G401.6 (cell line): ENCODE data around the gene SOCS1.

Source experiments
- FAIRE-seq: peaks from 2 replicates; lab custom pipeline; 2012; peaks lifted over from hg19 to GRCh38; lab: Jason Lieb, UNC

SOCS1 gene

GRCh38 chr16:11242658-11243057 is 13.3 kb downstream of the SOCS1 start:
- no peak for FAIRE-seq

DNA sequence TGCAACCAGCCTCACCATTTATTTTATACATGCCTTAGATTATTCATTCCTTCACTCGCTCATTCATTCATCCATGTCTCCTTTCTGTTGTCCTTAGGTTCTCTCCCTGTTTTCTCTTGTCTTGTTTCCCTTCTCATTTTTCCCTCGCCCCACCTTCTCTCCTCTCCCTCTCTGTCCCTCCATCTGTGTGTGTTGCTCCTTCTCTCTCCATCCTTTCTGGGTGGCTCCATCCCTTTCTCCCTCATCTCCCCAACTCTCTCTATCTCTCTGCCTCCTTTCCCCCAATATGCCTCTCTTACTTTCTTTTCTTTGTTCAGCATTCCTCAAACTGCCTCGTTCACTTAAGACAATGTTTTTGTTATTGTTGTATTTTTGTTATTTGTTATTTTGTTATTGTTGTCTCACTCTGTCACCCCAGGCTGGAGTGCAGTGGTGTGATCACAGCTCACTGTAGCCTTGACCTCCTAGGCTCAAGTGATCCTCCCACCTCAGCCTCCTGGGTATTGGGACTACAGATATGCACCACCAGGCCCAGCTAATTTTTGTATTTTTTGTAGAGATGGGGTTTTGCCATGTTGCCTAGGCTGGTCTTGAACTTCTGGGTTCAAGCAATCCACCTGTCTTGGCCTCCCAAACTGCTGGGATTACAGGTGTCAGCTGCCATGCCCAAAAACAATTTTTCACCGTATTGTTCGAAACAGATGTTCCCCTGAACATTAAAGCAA is 14.4 kb downstream of the SOCS1 start:
- no peak for FAIRE-seq

DNA sequence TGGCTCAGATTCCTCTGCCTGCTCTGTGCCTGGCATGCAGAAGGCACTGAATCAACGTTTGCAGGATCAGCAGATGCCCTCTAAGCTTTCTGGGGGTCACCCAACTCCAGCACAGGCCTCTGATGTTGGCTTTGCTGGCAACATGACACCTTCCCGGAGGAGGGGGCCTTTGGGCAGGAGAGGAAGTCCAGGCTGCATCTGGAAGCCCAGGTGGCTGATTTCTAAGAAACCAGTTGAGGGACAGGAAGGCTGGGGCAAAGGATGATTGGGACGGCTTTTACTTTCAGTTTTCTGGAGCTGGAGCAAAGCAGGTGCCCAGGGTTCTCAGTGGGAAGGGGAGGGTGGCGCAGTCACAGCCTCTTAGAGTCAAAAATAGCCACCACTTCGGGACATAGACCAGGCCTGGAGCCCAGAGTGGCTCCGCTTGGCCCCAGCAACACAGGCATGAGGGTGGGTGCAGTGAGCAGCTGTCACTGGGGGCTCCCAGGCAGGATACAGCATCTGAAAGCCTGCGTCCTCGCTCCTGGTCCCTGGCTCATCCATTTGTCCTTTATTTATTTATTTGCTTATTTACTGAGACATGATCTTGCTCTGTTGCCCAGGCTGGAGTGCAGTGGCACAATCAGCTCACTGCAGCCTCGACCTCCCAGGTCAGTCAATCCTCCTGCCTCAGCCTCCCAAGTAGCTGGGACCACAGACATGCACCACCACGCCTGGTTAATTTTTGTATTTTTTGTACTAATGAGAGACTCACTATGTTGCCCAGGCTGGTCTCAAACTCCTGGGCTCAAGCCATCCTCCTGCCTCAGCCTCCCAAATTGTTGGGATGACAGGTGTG is 15.1 kb downstream of the SOCS1 start:
- no peak for FAIRE-seq

GRCh38 chr16:11239644-11240632 is 16.1 kb downstream of the SOCS1 start:
- FAIRE-seq: no peak

GRCh38 chr16:11238272-11239202 is 17.5 kb downstream of the SOCS1 start:
- FAIRE-seq: no peak

GRCh38 chr16:11236461-11237254 is 19.3 kb downstream of the SOCS1 start:
- FAIRE-seq: no peak

DNA sequence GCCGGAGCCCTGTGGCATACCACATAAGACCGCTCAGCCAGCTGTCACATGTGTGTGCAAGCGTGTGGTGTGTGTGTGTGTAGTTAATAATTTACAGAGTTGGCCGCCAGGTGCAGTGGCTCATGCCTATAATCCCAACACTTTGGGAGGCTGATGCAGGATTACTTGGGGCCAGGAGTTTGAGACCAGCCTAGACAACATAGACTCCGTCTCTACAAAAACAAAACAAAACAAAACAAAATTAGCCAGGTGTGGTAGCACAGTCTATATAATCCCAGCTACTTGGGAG is 20.4 kb downstream of the SOCS1 start:
- FAIRE-seq: no peak

GRCh38 chr16:11234884-11235702 is 20.9 kb downstream of the SOCS1 start:
- FAIRE-seq: no peak

DNA sequence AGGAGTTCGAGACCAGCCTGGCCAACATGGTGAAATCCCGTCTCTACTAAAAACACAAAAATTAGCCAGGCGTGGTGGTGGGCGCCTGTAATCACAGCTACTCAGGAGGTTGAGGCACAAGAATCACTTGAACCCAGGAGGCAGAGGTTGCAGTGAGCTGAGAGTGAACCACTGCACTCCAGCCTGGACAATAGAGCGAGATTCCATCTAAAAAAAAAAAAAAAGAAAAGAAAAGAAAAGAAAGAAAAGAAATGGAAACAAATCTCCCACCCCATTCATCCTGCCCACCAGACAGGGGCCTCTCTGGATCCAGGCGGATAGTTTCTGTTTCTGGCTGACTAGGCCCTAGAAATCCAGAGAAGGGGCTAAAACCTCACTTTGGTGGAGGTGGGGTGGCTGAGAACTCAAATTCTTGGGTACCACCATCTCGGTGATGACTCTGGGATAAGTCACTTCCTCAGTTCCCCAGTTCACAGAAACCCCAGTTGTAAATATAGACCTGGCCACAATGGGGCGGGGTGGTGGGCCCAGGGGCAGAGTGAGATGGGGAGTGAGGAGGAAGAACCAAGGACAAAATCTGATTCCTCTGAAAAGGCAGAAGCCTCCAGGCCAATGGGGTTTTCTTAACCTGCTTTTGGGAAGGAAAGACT is 22.2 kb downstream of the SOCS1 start:
- no peak for FAIRE-seq

DNA sequence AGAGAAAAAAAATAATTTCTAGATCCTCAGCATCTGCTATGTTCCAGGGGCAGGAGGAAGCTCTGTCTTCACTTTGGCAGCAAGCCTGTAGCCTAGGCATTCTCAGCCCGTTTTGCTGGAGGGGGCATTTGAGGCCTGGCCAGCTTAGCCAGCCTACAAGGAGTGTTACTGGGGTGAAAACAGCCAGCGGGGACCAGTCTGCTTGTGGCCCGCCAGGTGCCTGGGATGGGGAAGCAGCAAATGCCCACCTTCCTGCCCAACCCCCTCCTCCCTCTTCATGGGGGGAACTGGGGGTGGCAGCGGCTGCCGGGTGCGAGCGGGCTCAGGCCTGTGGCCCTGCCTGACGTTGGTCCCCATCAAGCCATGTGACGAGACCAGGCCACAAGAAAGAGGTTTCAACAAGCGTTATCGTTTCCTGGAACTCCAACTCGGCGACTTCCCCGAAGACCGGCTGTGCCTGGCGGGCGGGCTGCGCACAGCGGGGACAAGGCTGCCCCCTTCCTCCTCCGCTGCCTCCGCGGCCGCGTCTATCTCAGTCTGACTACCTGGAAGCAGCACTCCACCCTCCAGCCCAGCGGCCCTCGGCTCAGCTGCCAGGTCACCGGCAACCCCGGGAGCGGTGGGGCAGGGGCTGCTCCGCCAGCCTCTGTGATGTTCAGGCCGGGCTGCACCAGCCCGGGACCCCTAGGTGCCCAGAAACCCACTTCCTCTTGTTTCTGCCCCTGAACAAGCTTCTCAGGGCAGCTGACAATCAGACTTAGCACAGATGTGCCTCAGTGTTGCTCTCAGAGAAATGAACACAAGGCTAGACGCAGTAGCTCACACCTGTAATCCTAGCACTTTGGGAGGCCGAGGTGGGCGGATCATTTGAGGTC is 22.9 kb downstream of the SOCS1 start:
- FAIRE-seq: no peak

GRCh38 chr16:11232302-11232851 is 23.6 kb downstream of the SOCS1 start:
- no peak for FAIRE-seq

DNA sequence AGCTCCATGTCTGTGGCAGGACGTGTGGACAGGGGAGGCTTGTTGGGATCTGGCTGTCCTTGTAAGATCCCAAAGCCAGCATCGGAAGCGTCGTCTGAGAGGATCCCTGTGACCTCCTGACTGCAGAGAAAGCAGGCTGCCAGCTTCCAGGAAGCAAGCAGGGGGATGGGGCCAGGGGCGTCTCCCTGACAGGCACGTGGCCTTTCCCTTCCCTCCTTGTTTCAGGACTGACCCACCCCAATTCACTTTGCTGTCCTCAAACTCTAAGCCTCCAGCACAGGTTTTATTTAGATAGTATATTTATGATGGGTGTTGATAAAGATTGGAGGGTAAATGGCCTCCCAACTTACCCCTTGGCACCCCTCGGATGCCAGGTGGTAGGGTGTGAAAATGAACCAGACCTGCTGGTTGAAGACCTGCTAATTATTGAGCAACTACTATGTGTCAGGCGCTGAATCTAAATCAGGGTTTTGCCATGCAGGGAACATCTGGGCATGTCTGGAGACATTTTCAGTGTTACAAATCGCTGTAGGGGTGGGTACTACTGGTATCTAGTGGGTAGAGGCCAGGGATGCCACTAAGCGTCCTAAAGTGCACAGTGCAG is 24.5 kb downstream of the SOCS1 start:
- no peak for FAIRE-seq

GRCh38 chr16:11229906-11230305 is 26.1 kb downstream of the SOCS1 start:
- no peak for FAIRE-seq

DNA sequence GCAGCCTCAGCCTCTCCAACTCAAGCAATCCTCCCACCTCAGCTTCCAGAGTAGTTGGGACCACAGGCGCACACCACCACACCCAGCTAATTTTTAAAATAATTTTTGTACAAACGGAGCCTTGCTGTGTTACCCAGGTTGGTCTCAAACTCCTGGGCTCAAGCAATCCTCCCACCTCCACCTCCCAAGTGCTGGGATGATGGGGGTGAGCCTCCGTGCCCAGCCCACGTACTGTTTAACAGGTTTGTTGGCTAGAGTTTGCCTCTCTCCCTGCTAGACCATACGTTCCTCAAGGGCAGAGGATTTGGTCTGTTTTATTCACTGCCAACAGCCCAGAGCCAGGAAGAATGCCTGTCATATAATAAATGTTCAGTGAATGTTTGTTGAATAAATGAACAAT is 26.6 kb downstream of the SOCS1 start:
- FAIRE-seq: no peak

GRCh38 chr16:11225677-11226549 is 30.1 kb downstream of the SOCS1 start:
- FAIRE-seq: no peak

GRCh38 chr16:11224894-11225676 is 30.9 kb downstream of the SOCS1 start:
- FAIRE-seq: no peak
